Embryonic facial prominence (tissue), 1 donor: ENCODE data around the gene MBTPS1.

Experiments
- DNase-seq: peaks from one replicate; pipeline ENCODE4 v3.0.0-alpha.2; 2016; ENCODE audit errors: extremely low spot score

MBTPS1 gene

DNA sequence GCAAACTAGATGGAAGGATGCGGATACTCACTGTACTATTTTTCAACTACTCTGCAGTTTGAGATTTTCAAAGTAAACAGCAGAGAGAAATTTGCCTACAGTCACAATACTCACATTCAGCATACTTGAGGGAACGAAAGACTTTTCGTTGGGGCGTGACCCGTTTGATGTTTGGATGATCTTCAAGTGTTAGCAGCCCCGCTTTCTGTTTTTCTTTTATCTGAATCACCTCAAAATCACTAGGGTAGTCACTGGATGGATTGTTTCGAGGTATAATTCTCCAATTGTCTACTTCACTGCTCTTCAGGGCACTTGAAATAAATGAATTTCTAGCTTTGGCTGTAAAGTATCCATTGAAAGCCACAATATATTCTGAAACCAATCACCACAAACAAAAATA lies 17.8 kb downstream of the MBTPS1 start:
- no peak for DNase-seq

GRCh38 chr16:84096447-84097005 lies 20.2 kb downstream of the MBTPS1 start:
- no peak for DNase-seq

GRCh38 chr16:84095466-84095865 lies 21.3 kb downstream of the MBTPS1 start:
- no peak for DNase-seq

GRCh38 chr16:84093879-84094270 lies 22.9 kb downstream of the MBTPS1 start:
- no peak for DNase-seq

DNA sequence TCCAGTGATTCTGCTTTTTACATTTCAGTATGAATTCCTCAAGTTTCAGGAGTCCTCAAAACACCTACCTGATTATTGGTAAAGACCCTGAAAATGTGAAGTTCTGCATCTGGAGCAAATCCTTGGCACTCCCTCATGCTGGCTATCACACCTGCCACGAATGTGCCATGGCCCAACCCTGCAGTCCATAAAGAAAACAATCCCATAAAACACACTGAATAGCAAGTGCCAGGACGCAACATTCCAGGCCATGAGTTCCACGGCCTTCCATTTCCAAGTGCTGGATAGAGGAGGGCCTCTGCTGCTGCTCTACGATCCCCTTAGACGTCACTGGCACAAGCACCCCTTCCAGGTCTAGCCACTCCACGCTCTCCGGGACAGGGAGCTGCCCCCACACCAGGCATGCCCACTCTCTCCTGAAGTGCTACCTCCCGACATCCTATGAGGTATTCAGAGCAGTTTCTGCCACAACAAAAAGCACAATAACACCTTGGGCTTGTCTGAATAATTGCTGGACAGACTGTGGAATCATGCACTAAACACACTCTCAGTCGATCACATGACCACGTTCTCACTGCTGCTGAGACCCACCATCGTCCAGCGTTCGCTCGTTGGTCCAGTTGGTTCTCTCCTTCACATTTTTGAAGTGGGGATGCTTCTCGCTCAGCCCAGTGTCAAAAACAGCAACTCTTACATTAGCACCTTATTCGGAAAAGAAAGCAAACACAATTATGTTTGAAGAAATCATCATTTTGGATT lies 23.4 kb downstream of the MBTPS1 start:
- no peak for DNase-seq

DNA sequence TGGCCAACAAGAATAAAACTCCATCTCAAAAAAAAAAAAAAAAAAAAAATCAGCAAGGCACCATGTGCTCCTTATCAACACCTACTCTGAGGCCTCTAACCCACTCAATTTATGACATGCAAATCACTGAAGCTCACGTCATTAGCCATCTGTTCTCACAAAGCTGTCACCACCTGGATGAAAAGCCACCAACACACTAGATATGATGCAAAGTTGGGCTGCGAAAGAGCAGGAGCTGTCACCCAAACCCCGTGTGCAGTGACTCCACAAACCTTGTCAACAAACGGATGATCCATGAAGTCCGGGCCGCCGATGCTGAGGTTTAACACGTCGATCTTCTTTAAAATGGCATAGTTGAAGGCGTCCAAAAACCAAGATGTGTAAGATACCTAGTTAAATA lies 25.3 kb downstream of the MBTPS1 start:
- DNase-seq: no peak

DNA sequence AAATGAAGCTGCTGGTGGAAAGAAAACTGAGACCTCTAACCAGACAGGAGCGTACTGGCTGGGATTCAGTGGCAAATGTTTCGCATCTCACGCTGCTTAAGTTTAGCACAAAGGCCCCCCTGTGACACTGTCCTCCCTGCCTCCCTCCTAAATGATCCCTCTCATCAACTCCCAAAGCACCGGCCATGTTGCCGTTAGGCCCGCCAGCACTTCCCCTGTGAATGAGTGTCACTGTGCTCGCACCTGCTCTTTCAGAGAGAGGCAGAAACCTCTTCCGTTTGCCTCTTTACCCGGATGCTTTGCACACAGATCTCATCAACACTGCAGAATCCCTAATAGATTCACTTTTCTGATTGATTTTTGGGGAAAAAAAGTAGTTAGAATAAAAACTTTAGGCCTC lies 26.5 kb downstream of the MBTPS1 start:
- no peak for DNase-seq

DNA sequence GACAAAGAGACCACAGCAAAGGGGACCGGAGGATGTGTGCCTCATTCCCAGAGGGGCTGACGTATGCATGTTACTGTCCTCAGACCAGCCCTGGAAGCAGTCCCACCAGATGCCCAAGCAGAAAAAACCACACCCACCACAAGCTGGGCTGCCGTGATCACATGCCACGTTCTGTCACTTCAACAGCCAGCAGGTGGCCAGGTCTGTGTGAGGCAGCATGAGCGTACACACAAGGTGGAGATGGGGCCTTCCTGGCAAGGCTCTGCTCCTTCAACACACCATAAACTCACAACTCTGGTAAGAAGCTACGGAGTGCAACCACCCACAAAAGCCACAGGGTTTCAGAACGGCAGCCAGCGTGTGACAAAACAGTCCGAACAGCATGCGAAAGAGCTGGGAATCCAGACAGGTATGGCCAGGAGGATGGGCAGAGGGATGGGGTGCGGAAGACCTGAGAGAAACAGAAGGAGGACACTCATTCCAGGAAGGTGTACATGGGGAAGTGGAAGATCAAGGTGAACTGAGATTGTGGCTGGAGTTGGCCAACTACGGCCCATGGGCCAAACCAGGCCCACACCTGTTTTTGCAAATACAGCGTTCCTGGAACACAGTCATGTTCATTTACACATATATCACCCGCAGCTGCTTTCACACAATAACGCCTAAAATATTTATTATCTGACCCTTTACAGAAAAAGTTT lies 27.9 kb downstream of the MBTPS1 start:
- DNase-seq: no peak

- no peak for DNase-seq
Observed at GRCh38 chr16:84087466-84088151, 29.1 kb downstream of the MBTPS1 start.

DNA sequence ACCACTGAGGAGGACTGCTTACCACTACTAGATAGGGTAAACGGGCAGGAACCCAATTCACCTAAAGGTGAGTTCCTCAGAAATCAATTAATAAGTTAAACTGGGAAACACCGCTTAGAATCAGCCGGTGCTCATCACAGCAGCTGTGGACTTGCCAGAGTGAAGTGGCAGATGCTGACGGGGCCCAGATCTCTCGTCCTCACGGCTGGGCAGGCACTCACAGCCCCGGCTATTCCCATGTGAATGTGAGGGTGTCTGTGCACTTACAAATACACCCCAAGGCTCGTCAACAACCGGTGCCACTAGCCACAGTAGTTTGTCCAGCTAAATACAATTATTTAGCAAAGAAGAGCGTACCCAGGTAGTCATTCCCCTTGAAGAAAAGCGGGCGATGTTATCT lies 29.7 kb downstream of the MBTPS1 start:
- DNase-seq: no peak

GRCh38 chr16:84086341-84086740 lies 30.4 kb downstream of the MBTPS1 start:
- no peak for DNase-seq

DNA sequence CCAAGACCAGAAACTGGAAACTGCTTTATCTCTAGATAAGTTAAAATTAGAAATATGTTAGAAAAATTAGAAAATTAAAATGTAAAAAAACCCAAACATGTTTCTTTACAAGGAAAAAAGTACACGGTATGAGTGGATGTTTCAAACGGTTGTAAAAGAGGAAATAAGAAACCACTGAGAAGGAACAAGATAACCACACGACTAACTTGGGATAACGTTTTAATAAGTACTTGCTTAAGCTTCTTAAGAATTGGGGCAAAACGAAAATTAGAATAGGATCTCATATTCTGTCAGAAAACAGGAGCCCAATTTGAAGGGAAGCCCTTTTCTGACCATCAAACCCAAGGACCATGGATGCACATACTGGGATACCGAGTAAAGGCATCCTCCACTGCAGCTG lies 31.0 kb downstream of the MBTPS1 start:
- DNase-seq: no peak

DNA sequence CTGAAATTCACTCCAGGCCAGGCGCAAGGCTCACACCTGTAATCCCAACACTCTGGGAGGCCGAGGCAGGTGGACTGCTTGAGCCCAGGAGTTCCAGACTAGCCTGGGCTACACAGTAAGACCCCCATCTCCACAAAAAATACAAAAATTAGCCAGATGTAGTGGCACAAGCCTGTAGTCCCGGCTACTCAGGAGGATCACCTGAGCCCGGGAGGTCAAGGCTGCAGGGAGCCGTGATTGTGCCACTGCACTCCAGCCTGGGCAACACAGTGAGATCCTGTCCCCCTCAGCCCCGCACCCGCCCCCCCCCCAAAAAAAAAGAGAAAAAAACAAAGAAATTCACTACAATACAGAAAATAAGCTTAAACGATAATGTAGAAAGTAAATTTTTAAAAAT lies 31.5 kb downstream of the MBTPS1 start:
- no peak for DNase-seq

- no peak for DNase-seq
Observed at GRCh38 chr16:84084570-84085270, 32.0 kb downstream of the MBTPS1 start.

DNA sequence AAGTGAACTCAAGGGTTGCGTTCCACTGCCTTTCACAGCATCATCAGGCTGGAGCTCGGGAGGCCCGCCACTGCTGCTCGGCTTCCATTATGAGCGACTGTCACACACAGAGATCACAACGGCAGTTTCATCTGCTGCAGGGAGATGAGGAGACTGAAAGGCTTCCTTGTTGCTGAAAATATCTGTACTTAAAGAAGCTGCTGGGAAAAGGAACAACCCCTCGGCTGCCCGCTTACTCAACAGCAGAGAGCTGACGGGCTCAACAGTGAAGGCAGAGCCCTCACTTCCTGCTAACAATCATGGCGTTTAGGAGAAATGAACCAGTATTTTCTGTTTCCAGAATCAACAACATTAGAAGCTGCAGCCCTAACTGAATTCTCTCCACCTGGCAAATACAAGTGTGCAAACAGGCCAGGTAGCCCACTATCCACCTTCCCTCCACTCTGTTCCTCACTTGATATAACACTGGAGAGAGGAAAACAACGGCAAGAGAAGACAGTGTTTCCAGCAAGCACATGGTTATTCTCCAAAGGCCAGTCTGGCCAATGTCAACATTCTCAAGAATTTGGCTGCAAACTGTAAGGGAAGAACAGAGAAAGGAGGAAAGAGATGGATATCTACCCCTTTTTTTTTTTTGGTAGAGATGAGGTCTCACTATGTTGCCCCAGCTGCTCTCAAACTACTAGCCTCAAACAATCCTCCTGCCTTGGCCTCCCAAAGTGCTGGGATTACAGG lies 33.7 kb downstream of the MBTPS1 start:
- DNase-seq: no peak

- no peak for DNase-seq
Observed at GRCh38 chr16:84082110-84082509, 34.6 kb downstream of the MBTPS1 start.

DNA sequence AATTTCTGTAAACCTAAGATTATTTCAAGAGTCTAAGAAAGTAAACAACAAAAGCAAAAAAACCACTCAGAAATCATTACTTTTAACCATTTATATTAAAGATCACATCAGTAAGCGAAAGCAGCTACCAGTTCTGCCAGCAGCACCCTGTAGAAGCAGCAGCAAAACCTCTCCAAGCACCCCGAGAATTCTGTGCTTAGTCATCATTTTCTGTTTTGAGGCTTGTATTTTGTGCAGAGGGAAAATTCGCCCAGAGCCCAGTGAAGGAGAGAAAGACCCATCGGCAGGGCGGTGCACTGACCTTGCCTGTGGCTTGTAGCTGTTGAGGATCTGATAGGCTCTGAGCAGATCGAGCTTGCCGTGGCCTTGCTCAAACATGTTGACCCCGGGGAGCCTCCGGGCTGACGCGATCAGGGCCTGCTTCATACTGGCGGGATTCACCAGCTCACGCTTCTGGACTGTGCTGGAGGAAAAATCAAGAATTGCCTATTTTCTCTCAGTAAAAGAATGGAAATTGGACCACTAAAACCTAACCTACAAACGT lies 35.2 kb downstream of the MBTPS1 start:
- no peak for DNase-seq

DNA sequence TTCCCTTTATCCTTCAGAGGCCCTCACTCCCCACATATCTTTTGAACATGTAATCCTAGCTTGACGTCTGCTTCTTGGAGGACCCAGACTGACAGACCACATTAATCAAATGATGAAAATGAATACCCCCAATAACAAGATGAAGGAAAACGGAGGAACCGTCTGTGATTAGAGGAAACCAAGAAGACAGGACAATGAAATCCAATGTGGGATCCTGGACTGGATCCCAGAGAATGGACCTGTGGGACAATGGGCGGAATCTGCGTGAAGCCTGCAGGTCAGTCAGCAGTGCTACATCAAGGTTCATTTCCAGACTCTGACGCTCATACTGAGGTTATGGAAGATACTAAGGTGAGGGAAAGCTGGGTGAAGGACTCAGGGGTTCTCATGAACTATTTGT lies 35.9 kb downstream of the MBTPS1 start:
- no peak for DNase-seq

GRCh38 chr16:84080378-84080777 lies 36.4 kb downstream of the MBTPS1 start:
- DNase-seq: no peak

- no peak for DNase-seq
Observed at GRCh38 chr16:84079664-84080063, 37.1 kb downstream of the MBTPS1 start.

DNA sequence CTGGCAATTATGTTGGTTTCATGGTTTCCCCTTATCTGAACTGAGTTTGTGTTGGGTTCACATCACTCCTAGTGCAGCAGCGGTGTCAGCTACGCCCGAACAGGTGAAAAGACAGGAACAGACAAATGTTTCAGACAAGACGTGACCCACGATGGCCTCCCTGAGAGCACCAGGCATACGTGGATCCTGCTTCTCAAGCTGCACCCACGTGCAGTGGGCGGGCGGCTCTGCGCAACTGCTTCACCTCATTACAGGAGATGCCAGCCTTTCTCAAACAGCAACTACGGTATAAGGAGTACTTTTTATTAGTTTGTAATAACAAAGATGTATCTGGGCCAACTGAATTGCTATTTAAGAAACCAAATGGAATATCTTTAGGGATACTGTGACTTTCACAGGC lies 41.4 kb downstream of the MBTPS1 start:
- no peak for DNase-seq
